SU-DHL-6 (cell line): ENCODE measurements around the gene PRDM5.

Source experiments
- H2AFZ ChIP-seq: fragments of 200-600 bp; sonication (generic); 2 replicates; pipeline ENCODE4 v1.6.1; 2014; ENCODE audit warnings: low read depth, mild to moderate bottlenecking, moderate library complexity, mixed read lengths, antibody characterized with exemption, low read length; ENCODE audit not compliant: severe bottlenecking
- H3F3A ChIP-seq: fragments of 200-600 bp; shearing (Covaris generic); 2 replicates; pipeline ENCODE4 v1.6.0; 2016; ENCODE audit warnings: antibody characterized with exemption, mild to moderate bottlenecking; ENCODE audit not compliant: insufficient read depth
- H3K27ac ChIP-seq: fragments of 200-600 bp; sonication (generic); 2 replicates; pipeline ENCODE4 v1.5.1; 2016; ENCODE audit warnings: low read depth, mild to moderate bottlenecking, low read length, moderate library complexity, mixed read lengths
- H3K27me3 ChIP-seq: fragments of 200-600 bp; sonication (generic), shearing (Covaris generic); 2 replicates; pipeline ENCODE4 v1.6.0; 2014; ENCODE audit warnings: mild to moderate bottlenecking, low read length
- H3K36me3 ChIP-seq: fragments of 200-600 bp; sonication (generic); 2 replicates; pipeline ENCODE4 v1.6.1; 2014; ENCODE audit warnings: mild to moderate bottlenecking, low read length, mixed read lengths
- H3K4me2 ChIP-seq: fragments of 300-600, 200-600 bp; shearing (Covaris generic), sonication (generic); 2 replicates; pipeline ENCODE4 v1.6.0; 2014; ENCODE audit warnings: low read length, low read depth, mild to moderate bottlenecking; ENCODE audit not compliant: poor library complexity, severe bottlenecking
- H3K4me3 ChIP-seq: fragments of 200-600 bp; sonication (generic); 2 replicates; pipeline ENCODE4 v1.5.1; 2014; ENCODE audit warnings: antibody characterized with exemption, low read length, mild to moderate bottlenecking, mixed read lengths; ENCODE audit not compliant: insufficient read depth, poor library complexity, severe bottlenecking
- H3K79me2 ChIP-seq: fragments of 200-600 bp; sonication (generic); 2 replicates; pipeline ENCODE4 v1.6.1; 2014; ENCODE audit warnings: mild to moderate bottlenecking, low read length, moderate library complexity; ENCODE audit not compliant: insufficient read depth
- H3K9ac ChIP-seq: fragments of 200-600 bp; sonication (generic); 2 replicates; pipeline ENCODE4 v1.7.0; 2014; ENCODE audit warnings: mild to moderate bottlenecking, low read length
- H3K9me2 ChIP-seq: fragments of 200-600 bp; sonication (generic); replicated peaks from 2 replicates; pipeline ENCODE4 v1.6.1; 2014; ENCODE audit warnings: low read length; ENCODE audit not compliant: insufficient read depth
- H3K9me3 ChIP-seq: fragments of 200-600 bp; sonication (generic); 2 replicates; pipeline ENCODE4 v1.6.1; 2014; ENCODE audit warnings: low read length, mixed read lengths; ENCODE audit not compliant: insufficient read depth
- H4K20me1 ChIP-seq: fragments of 200-600 bp; sonication (generic); 2 replicates; pipeline ENCODE4 v1.6.1; 2014; ENCODE audit warnings: low read depth, mild to moderate bottlenecking, antibody characterized with exemption, low read length, moderate library complexity, mixed read lengths
- CTCF ChIP-seq: fragments of 200-600 bp; sonication (generic); IDR thresholded peaks from one replicate; pipeline ENCODE4 v1.5.1; 2017; ENCODE audit warnings: antibody characterized with exemption, mild to moderate bottlenecking, low read length, moderate library complexity; ENCODE audit not compliant: insufficient read depth, poor library complexity, severe bottlenecking
- EZH2phosphoT487 ChIP-seq: fragments of 200-600 bp; sonication (generic), shearing (Covaris generic); conservative IDR thresholded peaks from 2 replicates; pipeline ENCODE4 v1.6.1; 2018; ENCODE audit warnings: mild to moderate bottlenecking, antibody characterized with exemption, low read length, moderate library complexity, mixed read lengths

Gene PRDM5

GRCh38 chr4:120893314-120893713, 29.2 kb downstream of the PRDM5 start:
- no peak overlapping the region for H3K9ac ChIP-seq
- no peak overlapping the region for H2AFZ ChIP-seq
- no peak overlapping the region for H3K4me3 ChIP-seq
- H3K4me2 ChIP-seq: no peak overlapping the region
- TF ChIP-seq CTCF (no peak), EZH2phosphoT487 (no peak)
- no peaks in the 10 kb centered on the region for H4K20me1 ChIP-seq
- no peaks in the 10 kb centered on the region for H3K36me3 ChIP-seq
- no peaks in the 10 kb centered on the region for H3F3A ChIP-seq
- H3K27ac ChIP-seq: no peak overlapping the region
- H3K27me3 ChIP-seq: no peaks in the 10 kb centered on the region
- no peaks in the 10 kb centered on the region for H3K9me2 ChIP-seq
- no peaks in the 10 kb centered on the region for H3K9me3 ChIP-seq
- H3K79me2 ChIP-seq: no peaks in the 10 kb centered on the region

- no peak for TF ChIP-seq EZH2phosphoT487
- no peak for TF ChIP-seq CTCF
- Histone ChIP-seq H3K4me3 (no peak overlapping the region), H3K9me2 (no peaks in the 10 kb centered on the region), H2AFZ (no peak overlapping the region), H3F3A (no peaks in the 10 kb centered on the region), H3K27ac (no peak overlapping the region), H3K36me3 (no peaks in the 10 kb centered on the region), H3K9me3 (no peaks in the 10 kb centered on the region), H3K79me2 (no peaks in the 10 kb centered on the region), H3K9ac (no peak overlapping the region), H3K27me3 (no peaks in the 10 kb centered on the region), H4K20me1 (no peaks in the 10 kb centered on the region), H3K4me2 (no peak overlapping the region)
Measured at GRCh38 chr4:120886191-120886590, 36.3 kb downstream of the PRDM5 start.

GRCh38 chr4:120881846-120882245, 40.7 kb downstream of the PRDM5 start:
- Histone ChIP-seq H2AFZ (no peak overlapping the region), H3K4me2 (no peak overlapping the region), H3K4me3 (no peak overlapping the region), H3K9me2 (no peaks in the 10 kb centered on the region), H3K79me2 (no peaks in the 10 kb centered on the region), H3K27ac (no peak overlapping the region), H3K36me3 (no peaks in the 10 kb centered on the region), H3K9ac (no peak overlapping the region), H3F3A (no peaks in the 10 kb centered on the region), H4K20me1 (no peaks in the 10 kb centered on the region), H3K9me3 (no peaks in the 10 kb centered on the region), H3K27me3 (no peaks in the 10 kb centered on the region)
- TF ChIP-seq CTCF: no peak
- no peak for TF ChIP-seq EZH2phosphoT487
